GM19043 (cell line): ENCODE results near the gene POU3F1.
"Not testable (repeated sequence)": the region's sequence is repeated elsewhere in the genome, so short reads cannot be mapped to it uniquely, and the experiment has no call there.

Source experiments
- ATAC-seq: cut with Tn5 transposase; IDR thresholded peaks from one replicate; pipeline ENCODE4 v1.9.1; 2021; ENCODE audit warnings: low read depth; ENCODE audit not compliant: unreplicated experiment

POU3F1 gene

DNA sequence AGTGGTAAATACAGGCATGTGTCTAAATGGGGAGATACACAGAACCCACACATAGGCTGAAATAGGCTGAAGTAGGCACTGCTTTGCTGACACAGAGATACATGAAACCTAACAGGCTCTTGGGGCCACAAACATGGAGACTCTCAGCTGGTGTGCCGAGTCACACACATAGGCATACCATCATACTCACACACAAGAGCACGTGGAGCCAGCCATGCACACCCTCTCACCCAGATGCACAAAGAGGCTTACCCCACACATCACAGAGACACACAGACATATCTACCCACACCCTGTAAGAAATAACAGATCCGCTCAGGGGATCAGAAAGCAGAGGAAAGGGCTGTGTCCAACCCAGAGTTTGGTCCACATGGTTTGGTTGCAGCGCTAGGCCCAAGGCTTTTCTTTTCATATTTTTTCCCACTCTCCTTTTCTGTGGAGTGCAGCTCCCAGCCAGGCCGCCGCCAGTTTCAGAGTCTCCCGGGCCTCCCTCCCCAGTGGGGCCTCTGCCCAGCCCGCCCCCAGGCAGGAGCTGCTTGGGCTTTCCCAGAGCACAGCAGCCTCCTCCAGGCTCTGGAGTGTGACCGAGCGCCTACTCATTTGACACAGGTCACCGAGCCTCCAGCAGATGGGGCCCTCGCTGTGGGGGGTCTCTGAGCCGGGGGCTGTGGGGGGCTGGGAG lies 3.9 kb upstream of the POU3F1 start:
- ATAC-seq, result no peak

DNA sequence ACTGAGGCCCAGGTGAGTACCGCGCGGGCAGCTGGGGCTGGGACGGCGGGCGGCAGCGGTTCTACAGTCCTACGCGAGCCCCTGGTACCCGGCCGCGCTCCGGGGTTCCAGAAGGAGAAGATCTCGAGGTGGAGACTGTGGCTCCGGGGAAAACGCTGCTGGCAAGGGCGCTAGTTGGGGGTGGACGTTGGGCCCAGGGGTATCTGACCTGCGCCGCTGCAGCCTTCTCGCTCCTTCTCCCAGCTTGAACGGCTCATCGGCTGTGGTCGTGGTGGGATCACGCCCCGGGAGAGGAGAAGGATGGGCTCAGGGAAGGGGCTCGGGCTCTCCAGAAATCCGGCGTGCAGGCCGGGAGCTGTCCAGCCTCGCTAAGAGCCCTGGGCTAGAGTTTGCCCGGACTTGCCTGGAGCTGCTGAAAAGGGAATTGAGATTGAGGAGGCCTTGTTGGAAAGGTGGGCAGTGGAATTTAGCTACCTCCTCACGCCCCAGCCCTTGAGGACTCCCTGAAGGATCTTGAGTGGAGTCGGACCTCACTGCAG lies 1.1 kb upstream of the POU3F1 start:
- ATAC-seq, result no peak

DNA sequence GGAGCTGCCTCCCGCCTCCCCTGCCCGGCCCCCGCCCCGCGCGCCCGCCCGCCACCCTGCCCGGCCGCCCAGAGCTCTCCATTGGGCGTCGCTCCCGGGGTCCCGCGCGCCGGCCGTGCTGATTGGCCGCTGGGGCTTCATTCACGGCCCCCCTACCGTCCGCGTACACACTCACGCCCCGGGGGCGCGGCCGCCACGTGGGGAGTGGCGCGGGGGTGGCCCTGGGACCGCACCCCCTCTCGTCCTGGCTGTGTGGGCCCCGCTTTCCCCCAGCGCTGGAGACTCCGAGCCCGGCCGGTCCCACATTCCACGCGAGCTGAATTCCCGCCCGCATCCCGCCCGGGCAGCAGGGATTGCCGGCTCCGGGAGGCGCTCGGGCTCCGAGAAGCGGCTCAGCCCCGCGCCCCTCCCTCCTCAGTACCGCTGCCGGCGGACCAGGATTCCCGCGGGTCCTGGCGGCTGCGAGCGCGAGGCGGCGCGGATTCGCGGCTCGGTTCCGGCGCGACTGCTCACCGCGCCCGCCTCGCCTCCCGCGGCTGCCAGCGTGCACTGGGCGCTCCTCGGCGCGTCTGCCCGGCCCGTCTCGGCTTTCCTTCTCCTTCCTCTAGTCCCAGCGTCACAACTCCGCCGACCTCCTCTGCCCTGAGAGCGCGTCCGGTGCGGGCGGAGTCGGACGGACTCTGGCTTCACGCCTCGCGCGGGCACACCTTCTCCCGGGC lies 450 bp upstream of the POU3F1 start:
- peak; percentile 58 for ATAC-seq

DNA sequence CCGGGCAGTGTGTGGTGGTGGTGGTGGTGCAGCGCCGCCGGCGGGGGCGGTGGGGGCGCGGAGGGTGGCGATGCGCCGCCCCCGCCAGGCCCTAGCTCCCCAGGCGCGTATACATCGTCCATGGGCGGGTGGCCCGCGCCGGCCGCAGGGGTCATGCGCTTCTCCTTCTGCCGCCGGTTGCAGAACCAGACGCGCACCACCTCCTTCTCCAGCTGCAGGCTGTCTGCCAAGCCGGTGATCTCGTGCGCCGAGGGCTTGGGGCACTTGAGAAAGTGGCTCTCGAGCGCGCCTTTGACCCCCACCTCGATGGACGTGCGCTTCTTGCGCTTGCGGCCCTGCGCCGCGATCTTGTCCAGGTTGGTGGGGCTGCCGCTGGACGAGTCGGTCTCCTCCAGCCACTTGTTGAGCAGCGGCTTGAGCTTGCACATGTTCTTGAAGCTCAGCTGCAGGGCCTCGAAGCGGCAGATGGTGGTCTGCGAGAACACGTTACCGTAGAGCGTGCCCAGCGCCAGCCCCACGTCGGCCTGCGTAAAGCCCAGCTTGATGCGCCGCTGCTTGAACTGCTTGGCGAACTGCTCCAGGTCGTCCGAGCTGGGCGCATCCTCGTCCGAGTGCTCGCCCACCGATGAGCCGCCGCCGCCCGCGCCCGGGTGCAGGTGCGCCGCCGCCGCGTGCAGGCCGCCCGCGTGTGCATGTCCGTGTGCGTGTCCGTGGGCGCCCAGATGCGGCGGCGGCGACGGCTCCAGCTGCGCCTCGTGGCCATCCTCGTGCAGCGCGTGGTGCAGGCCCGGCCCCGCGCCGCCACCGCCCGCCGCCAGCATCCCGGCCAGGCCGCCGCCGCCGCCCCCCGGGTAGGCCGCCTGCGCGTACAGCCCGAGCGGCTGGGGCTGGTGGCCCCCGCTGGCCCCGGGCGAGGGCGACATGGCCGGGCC lies 926 bp downstream of the POU3F1 start:
- ATAC-seq, result no peak

DNA sequence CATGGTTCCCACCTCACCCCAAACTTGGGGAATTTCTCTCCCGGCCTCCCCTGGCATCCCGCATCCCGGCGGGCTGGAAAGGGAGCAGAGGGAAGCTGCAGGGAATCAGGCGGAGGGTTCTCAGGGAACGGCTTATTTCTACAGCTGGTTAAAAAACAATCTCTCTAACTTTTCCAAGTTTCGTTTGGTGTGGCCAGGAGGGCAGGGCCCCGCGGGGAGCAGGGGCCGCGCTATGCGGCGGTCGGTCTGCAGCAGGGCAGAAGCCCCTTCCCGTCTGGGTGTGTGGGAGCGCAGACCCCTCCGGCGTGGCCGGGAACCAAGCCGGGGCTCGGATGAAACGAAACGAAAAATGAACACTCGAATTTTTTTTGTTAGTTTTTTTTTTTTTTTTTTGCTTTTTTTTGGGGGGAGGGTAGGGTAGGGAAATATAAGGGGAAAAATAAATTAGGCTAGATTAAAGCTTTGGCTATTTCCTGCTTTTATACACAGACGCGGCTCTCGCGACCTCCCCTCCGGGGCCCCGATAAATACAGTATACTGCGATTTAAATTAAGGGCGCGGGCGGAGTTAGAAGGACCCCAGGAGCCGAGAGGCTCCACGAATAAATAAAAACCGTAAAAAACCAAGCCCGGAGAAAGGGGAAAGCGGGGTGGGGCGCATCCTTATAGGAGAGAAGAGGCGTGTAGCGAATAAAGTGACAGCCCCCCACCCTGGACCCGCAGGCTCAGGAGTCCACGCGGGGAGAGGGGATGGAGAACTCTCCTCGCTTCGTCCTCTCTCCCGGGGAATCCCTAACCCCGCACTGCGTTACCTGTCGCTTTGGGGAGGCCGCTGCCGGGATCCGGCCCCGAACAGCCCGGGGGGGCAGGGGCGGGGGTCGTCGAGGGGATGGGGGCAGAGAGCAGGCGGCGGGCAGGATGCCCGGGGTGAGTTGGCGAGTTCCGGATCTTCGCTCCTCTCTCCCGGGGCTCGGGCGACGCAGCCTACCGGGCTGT lies 2.1 kb downstream of the POU3F1 start:
- ATAC-seq, result no peak

DNA sequence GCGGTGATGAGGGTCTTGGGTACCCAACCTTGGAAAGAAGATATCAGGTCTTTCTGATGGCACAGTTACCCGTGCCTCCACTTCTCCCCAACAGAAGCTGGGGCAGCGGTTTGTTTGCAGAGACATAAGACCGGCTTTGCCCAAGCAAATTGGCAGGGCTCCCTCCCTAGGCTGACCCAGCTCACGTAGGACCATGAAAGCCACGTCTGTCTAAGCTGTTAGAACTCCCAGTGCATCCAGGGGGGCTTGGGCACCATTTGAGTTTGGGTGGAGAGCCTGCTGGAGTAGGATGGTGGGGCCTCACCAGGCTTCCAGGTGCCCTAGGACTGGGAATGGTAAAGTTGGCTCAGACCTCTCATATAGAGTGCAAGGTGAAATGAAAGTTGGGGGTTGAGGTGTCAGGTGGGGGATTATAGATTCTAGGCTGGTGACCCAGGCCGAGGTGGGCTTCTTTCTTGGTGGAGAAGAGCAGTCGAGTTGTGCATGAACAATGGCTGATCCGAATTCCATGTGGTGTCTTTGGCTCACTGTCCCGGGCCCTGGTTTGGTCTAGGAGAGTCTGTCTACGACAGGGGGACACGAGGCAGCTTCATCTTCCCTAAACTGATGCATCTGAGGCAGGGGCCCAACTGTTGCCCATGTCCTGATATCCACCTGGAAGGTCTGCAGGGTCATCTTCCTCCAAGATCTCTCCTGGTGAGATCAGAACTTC lies 3.4 kb downstream of the POU3F1 start:
- no peak for ATAC-seq

DNA sequence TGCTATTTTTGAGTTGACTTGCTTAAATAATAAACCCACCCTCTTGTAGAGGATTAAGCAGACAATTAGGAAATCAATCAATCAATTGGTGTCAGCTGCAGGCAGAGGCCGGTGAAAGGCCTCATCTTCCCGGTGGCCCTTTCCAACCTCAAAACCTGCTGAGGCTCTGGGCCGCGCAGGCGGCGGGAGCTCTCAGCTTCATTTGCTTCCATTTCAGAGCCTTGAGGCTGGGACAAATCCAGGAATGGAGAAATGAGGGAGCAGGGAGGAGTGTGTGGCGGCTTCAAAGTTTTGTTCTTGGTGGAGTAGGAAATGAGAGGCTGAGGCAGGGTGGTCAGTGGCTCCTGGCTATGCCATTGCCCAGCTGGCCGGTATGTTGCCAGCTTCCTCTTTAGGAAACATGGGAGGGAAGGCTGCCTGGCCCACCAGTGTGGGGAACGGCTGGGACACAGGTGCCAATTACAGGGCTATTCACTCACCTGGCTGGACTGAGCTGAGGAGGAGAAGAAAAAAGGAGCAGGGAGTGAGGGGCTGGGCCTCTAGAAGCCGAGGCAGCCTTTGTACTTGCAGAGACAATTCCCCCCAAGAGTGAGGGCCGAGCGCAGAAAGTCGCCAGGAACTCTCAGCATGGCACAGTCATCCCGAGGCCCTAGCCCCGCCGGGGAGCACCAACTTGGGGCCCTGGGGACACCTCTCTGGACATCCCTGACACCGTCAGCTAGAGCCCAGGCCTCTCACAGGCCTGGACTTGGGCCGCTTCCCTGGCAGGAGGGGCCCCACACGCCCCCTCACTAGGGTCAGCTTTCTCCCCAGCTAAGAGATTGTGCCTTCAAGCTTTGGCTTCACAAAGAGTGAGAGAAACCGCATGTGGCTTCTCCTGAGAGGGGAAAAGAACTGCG lies 4.4 kb downstream of the POU3F1 start:
- no peak for ATAC-seq

DNA sequence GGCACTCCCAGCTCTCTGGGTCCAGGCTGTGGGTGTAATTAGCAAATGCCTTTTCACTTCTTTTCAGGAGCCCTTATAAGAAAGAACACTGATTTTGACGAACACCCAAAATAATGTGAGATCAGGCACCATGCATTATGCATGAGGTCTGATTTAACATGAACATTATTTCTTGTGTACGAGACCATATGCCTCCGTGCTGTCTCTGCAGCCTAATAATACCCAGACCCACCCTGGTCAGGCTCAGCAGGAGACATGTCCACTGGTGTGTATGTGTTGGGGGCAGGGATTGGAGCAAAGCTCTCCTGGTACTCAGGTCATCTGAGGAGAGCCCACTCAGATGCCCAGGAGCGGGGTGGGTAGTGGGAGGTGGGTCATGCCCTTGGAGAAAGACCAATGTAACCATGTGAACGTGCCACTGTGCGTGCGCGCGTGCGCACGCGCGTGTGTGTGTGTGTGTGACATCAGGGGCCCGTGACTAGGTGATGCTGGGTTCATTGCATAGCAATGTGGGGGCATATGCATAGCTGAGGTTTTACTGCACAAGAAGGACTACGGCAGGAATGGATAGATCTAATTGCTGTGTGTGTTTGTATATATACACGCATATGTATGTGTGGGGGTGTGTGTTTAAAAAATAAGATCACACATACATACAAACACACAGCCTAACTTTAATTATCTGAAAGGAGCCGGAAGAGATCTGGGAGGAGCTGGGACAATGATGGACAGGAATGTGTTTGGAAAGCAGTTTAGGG lies 7.1 kb downstream of the POU3F1 start:
- no peak for ATAC-seq

DNA sequence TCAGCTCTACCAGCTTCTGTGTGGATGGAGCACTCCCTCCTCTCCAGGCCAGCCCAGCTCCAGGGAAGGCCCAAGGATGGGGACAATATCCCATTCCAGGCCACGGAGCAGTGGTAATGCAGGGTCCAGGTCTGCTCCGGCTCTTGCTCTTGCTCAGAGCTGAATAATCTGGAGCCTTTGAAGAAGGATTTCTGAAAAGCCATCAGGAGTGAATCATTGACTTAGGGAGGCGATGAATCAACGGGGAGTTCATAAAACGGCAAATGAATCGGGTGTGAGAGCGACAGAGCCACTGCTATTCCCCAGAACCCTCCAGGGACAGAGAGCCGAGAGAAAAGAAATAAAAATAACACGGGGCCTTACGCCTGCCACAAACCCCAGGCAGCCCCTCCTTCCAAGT lies 7.7 kb downstream of the POU3F1 start:
- no peak for ATAC-seq

DNA sequence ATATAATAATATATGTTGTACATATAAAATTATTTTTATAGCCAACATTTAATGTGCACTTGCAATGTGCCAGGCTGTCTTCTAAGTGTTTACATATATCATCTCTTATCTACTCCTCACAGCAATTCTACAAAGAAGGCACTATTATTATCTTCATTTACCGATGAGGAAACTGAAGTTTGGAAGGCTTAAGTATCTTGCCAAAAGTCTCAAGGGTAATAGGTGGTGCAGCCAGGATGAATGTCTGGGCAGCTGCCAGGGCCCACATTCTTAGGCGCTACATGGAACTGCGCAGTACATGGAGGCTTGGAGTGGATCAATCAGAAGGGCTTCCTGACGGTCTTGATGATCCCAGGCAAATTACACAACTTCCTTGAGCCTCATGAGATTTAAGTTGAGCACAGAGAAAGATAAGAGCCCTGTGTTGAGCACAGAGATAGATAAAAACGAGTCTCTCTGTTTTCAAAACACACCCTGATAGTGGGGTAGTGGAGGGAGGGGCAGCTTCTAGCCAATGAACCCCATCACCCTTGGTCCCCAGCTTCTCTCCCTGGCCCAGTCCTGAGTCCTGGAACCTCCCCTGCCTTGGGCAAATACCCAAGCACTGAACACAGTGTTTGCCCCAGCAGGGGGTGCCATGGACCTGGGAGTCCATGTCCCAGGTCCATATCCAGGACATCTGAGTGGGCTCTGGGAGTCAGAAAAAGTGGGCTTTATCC lies 9.2 kb downstream of the POU3F1 start:
- ATAC-seq, result no peak

DNA sequence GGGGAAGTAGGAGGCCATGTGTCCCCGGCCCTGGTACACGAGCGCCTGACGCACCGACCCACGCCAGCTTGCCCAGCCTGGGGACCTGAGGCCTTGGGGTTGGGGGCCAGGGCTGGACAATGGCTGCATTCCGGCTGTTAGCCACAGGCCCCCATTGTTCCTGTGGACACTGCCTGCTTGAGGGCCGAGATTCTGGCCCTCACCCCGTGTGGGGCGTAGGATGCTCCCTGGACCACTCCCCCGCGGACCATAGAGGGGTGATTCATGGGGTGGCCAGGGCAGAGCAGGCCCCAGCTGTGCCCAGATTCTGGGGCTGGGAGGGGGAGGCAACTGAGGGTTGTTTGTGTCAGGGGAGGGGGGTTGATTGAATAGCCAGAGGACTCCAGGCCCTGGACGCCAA lies 11.7 kb downstream of the POU3F1 start:
- no peak for ATAC-seq

DNA sequence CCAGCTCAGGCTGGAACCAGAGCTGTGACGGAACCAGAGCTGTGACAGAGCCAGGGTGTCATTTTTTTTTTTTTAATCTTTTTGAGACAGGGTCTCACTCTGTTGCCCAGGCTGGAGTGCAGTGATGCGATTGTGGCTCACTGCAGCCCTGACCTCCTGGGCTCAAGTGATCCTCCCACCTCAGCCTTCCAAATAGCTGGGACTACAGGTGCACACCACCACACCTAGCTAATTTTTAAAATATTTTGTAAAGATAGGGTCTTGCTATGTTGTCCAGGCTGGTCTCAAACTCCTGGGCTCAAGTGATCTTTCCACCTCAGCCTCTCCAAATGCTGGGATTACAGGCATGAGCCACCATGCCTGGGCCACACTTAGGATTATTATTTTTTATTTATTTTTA lies 13.6 kb downstream of the POU3F1 start:
- not testable (repeated sequence) for ATAC-seq

DNA sequence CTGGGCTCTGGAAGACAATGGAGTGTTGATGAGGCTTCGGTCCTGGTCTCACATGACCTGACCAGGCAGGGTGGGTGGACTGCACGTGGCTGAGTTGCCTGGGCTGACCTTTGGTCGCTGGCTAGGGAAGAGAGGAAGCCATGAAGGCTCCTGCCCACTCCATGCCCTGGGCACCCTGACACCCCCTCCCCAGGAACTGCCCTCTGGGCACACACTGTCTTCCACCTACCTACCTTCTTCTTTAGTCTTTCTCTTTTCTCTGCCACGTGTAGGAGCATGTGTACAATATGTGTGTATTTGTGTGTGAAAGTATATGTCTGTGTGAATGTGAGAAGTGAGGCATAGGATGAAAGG lies 15.1 kb downstream of the POU3F1 start:
- no peak for ATAC-seq

DNA sequence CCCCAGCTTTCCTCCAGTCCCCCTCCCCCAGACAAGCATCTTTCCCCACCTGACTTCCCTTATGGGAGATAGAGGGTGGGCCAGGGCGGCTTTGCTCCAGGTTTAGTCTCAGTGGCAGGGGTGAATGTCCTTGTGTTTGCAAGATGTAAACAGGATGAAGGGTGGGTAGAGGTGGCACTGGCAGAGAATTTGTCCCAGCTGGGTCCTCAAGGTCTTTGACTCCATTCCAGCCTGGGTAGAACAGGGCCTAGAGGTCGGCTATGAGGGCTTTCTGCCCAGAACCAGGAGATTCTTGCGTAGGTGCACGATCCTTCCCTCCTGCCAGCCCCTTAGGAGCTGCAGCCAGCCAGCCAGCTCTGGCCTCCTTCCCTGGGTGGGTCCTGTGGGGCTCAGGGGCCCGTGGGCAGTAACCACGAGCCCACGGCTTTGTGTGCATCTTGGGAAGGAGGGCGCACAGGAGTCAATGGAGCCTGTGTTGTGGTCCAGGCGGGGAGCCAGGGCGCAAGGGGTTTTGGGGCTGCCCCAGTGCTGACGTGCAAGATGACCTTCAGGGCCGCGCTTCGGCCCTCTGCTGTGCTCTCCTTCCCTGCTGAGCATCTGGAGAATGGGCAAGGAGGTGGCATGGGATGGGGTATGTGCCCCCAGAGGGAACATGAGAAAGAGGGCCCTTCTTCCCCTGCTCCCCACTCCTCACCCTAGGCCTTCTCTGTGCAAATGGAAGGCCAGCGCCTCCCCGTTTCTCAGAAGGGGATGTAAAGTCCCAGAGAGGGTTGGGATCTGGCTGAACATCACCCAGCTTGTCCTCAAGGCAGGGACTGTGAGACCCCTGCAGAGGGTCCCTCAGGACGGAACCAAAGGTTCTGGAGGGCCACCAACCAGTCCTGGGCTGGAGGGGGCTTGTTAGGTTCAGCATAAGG lies 15.7 kb downstream of the POU3F1 start:
- ATAC-seq, result no peak

DNA sequence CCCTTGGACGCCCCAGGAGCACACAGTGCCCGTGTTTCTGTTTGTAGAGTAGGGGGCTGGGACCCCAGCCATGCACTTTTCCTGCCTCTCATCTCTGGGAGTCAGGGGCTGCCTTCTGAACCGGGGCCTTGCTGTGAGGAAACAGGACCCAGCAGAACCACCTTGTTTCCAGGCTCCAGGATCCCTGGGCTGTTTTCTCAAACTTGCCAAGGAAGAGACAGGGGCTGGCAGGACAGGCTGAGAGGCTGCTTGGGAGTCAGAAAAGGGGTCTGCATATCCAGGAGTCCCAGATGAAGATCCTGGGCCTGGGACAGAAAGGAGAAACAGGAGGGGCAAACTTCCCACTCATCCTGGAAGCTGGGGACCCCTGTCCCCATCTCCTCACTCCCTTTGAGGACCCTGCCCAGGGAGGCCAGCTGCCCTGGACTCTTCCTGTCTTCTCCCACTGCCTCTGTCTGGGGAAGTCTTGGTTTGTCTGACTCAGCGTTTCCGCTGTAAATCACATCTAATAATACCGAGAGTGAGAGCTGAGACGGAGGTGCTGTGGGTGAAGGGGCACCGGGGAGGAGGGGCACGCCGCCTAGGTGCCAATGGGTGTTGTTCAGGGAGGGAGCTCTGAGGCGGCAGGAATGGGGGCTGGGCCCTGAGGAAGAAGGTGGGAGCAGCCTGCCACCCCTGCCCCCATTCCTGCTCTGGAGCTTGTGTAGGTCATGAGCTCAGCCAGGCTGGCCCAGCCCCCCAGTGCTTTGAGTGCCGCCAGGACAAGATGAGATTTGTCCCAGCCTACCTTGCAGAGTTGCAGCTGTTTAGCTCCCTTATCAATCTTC lies 16.7 kb downstream of the POU3F1 start:
- ATAC-seq, result no peak
